Activated T-helper 1 cell treated with anti-CD3 and anti-CD28 coated beads, Interleukin-2, amount 50 U/mL, for 16 hours (primary cell): ENCODE measurements around the gene PRM3.

ENCODE experiments used
- DNase-seq, 2 donors: peaks; one replicate each; pipeline ENCODE4 v3.0.0-alpha.2; 2020; ENCODE audit warnings: low read depth in 1 of 2, low spot score in 1 of 2

Gene PRM3, protein sequence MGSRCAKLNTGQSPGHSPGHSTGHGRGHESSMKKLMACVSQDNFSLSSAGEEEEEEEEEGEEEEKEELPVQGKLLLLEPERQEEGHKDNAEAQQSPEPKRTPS

DNA sequence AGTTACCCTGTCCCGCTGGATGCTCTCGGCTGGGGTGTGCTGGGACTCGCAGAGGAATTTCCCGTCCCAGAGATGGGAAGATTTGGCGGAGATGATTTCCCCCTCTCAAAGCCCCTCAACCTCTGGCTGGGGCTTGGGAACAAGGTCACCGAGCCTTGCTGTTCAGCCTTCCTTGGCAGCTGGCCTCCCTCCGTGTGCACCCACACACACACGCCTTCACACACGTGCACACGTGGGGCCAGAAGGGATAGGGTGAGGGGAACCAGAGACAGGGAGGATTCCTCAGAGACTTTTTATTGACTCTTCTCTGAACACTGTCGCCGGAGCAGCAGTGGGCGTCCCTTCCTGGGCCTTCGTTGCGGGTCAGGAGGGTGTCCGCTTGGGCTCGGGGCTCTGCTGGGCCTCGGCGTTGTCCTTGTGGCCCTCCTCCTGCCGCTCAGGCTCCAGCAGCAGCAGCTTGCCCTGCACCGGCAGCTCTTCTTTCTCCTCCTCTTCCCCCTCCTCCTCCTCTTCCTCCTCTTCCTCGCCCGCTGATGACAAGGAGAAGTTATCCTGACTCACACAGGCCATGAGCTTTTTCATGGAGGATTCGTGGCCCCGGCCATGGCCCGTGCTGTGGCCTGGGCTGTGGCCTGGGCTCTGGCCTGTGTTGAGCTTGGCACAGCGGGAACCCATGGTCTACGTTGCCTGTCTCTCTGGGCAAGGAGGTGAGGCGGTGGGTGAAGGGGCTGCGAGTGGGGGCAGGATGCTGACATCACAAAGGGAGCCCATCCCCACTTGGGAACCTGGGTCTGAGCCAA is at the start of gene PRM3:
Gene PRM3 (minus strand): TSS at position 709 of the 800 bp plus-strand sequence. CDS start 34 bp downstream, at position 675.
- no peak for DNase-seq

DNA sequence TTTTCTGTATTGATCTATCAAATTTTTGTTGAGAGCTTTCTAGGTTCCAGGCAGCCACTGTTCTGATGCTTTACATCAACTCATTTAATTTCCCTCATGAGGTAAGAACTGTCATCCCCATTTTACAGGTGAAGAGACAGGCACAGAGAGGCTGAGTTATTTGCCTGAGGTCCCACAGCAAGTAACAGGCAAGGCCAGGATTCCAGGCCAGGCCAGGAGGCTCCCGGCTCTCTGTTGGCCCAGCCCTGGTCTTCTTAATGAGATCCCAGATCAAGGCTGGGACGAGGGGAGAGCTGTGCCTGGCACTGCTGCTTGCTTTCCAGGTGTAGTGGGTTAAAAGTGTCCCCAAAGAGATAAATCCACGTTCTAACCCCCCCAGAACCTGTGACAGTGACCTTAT is 49.4 kb upstream of the PRM3 start:
- no peak for DNase-seq

DNA sequence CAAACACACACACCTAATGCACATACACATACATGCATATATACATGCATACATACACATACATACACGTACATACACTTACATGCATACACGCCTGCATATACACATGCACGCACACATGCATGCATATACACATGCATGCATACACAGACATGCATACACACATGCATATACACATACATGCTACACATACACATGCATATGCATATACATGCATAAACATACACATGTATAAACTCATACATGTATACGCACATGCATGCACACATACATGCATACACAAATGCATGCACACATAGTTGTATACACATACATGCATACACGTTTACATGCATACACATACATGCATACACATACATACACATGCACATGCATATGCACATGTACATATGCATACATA is 48.2 kb upstream of the PRM3 start:
- no peak for DNase-seq

DNA sequence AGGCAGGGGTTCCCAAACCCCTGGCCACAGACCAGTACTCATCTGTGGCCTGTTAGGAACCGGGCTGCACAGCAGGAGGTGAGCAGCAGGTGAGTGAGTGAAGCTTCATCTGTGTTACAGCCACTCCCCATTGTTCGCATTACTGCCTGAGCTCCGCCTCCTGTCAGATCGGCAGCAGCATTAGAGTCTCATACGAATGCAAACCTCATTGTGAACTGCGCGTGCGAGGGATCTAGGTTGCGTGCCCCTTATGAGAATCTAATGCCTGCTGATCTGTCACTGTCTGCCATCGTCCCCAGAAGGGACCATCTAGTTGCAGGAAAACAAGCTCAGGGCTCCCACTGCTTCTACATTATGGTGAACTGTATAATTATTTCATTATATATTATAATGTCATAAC is 46.7 kb upstream of the PRM3 start:
- no peak for DNase-seq

DNA sequence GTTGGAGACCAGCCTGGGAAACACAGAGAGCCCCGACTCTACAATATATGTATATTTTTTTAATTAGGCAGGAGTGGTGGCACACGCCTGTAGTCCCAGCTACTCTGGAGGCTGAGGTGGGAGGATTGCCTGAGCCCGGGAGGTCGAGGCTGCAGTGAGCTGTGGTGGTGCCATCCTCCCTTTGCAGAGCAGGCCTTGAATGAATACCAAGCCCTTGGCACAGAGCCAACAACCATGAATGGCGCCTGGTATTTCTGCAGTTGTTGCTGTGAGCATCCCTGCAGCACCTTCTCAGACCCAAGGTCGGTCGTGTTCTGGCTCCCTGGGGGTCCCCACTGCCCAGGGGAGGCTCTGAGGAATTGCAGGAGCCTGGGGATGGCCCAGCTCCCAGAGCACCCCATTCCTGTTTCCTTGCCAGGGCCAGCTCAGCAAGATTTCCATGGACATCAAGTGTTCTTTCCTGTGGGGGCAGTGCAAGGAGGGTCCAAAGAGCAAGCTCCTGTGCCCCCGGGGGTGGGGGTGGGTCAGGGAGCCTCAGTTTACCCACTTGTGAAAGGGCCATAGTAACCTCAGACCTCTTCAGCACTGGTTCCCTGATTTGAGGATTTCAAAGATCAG is 46.2 kb upstream of the PRM3 start:
- no peak for DNase-seq

DNA sequence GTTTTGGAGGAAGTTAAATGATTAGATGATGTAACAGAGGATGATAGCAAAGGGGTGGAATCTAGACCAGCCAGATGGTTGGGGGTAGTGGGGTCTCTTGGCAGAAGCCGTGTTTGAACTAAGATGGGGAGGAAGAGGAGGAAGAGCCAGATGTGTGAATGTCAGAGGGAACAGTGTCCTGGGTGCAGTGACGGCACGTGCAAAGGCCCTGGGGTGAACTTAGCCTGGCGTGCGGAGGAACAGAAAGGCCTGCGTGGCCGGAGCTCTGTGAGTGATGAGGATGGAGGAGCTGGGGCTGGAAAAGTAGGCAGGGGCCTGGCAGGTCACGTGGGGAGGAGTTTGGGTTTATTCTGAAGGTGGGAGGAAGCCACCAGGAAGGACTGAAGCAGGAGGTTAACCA is 45.4 kb upstream of the PRM3 start:
- DNase-seq = no peak

DNA sequence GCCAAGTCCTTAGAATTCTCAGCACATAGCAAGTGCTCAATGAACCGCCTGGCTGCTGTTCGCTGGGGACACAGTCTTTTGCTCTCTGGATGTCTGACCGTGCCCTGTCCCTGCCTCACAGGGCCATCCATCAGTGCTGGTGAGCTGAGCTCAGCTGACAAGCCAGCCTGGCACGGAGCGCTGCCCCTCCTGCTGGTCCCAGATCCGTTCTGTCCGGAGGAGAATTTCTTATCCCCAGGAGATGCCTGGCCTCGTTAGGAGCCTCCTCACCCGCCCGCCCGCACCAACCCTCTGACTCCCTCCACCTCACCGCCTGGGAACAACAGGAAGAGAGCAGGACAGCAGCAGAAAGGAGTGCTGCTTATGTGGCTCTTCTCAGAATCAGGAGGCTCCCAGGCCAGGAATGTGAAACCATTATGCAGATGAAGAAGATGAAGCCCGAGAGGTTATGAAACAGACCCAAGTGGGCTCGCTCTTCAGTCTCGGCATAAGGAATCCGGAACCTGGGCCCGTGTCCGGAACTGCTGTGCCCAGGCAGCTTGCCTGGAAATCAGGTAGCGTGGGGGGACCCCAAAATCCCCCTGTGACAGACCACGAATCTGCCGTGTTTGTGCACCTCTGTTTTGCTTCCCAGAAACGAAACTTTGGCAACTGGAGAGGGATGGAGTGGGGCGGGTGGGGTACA is 43.0 kb upstream of the PRM3 start:
- no peak for DNase-seq

DNA sequence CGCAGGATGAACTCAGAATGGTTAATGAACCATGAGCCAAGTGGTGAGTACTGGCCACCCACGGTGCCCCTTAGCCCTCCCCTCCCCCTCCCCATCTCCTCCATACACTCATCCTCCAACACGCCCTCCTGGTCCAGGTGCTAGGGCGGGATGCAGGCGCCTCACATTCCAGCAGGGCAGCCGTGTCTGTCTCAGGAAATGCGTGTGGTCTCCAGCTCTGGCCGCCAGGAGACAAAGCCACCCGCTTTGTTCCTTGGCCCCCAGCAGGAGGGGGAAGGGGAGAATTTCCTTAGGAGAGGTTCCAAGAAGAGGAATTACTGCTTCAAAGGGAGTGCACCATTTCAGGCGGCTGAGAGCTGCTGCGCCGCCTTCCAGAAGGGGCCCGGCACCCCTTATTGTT is 42.1 kb upstream of the PRM3 start:
- no peak for DNase-seq

DNA sequence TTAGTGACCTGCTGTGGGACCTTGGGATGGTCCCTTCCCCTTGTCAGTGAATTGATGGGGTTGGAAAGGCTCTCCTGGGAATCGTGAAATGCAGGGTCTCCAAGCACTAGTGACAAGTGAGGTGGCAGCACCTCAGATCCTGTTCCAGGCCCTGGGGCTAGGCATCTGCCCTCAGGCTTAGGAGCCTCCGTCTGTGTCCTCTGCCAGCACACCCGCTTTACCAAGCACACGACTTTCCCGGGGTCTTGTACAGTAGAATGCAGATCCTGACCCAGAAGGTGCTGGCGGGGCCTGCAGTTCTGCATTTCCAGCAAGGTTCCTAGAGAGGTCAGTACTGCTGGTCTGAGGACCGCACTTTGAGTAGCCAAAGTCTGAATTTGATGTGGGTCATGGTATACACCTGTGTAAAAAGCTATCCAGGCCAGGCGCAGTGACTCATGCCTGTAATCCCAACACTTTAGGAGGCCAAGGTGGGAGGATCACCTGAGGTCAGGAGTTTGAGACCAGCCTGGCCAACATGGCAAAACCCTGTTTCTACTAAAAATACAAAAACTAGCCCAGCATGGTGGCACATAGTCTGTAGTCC is 41.0 kb upstream of the PRM3 start:
- no peak for DNase-seq

DNA sequence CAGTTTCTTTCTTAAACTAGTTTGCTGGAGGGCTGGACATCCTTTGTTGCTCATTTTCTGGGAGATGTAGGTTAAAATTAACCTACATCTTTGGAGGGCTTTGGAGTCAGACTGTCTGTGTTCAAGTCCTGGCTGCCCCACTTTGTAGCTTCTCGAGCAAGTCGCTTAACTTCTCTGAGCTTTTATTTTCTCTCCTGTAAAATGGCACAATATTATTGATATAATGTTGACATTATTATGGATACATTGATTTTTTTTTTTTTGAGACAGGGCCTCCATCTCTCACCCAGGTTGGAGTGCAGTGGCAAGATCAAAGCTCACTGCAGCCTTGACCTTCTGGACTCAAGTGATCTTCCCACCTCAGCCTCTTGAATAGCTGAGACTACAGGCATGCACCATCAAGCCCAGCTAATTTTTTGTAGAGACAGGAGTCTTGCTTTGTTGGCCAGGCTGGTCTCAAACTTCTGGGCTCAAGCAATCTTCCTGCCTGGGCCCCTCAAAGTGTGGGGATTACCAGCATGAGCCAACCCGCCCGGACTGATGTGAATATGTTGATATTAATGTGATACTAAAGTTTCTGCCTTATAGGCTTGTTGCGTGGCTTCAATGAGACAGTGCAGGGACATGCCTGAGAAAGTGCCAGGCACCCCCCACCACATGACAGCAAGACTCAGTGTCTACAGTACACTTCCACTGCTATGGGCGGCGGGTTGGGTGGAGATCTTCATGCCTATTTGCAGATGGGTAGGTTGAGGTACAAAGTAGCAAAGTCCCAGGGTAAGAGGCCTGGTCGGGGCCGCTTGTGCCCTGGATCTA is 40.3 kb upstream of the PRM3 start:
- no peak for DNase-seq

DNA sequence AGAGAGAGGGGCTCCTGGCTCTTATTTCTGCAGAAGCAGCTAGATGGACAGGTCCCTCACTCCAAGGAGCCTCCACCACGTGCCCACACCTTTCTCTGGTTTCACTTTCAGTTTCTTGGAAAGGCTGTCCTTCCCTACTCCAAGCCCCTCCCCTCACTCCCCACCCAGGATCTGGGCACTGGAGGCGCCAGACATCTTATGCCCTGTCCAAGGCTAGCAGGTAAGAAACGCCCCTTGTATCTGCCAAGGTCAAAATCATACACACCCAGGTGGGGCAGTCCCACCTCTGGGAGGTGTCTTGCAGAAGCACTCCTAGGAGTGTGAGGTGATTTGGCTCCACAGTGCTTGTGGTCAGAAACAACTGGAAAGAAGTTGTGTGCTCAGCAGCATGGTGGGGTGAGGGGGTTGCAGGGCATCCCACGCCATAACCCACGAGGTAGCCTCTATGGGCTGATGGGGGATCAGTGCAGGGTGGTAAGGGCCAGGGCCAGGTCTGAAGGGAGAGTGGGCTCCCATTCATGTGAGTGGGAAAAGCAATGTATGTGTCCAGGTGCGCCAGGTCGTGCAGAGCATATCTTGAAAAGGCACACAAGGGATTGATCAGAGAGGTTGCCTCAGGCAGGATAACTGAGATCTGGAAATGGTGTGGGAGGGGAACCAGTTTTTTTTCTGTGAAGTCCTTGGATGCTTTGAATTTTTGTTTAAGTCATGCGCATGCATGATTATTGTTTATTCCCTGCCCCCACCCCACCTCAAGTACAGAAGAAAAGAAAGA is 39.5 kb upstream of the PRM3 start:
- no peak for DNase-seq

DNA sequence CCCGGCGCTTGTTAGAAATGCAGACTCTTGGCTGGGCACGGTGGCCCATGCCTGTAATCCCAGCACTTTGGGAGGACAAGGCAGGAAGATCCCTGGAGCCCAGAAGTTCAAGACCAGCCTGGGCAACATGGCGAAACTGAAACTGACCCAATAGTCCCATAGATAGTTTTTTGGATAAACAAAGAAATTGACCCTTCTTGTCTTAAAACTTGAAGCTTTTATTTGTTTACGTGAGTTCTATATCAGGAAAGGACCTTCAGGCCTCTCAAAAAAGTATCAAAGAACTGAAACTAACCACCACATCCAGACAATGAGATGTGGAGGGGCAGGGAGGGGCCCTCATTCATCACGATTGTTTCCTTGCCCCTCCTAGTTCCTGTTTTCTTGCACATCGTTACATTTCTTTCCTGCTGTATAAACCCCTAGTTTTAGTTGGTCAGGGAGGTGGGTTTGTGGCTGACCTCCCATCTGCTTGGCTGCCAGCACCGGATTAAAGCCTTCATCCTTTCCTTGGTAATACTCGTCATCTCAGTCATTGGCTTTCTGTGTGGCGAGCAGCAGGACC is 37.6 kb upstream of the PRM3 start:
- no peak for DNase-seq

DNA sequence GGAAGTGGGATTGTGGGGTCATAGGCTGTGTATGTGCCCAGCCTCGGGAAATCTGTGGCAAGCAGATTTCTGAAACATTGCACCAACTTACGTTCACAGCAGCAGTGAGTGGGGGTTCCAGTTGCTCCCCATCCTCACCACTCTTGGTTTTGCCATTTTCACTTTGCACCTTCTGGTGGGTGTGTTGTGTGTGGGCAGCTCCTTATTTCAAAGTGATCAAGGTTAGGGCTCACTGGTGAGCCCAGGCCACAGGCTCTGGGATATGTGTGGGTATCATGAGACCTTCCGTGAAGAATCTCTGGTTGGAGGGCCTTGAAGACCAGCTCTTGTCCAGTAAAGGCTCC is 37.2 kb upstream of the PRM3 start:
- no peak for DNase-seq

DNA sequence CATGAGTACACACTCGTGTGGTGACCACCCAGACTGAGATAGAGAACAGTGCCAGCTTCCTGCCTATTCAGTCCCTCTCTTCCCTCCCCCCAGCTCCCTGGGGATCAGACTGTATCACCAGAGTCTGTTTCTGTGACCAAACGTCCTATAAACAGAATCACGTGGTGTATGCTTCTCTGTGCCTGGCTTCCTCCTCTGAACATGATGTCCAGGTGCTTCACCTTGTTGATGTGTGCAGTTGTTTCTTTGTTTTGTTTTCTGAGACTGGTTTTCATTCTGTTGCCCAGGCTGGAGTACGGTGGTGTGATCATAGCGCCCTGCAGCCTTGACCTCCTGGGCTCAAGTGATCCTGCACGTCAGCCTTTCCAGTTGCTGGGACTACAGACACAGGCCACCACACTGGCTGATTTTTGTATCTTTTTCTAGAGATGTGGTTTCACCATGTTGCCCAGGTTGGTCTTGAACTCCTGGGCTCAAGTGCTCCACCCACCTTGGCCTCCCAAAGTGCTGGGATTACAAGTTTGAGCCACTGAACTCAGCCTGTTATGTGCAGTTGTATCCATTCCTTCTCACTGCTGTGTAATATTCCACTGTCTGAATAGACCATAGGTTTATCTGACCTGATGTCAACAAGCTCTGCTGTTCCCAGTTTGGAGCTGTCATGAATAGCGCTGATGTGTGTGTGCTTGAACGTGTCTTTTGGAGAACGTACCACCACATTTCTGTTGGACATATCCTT is 36.6 kb upstream of the PRM3 start:
- no peak for DNase-seq

DNA sequence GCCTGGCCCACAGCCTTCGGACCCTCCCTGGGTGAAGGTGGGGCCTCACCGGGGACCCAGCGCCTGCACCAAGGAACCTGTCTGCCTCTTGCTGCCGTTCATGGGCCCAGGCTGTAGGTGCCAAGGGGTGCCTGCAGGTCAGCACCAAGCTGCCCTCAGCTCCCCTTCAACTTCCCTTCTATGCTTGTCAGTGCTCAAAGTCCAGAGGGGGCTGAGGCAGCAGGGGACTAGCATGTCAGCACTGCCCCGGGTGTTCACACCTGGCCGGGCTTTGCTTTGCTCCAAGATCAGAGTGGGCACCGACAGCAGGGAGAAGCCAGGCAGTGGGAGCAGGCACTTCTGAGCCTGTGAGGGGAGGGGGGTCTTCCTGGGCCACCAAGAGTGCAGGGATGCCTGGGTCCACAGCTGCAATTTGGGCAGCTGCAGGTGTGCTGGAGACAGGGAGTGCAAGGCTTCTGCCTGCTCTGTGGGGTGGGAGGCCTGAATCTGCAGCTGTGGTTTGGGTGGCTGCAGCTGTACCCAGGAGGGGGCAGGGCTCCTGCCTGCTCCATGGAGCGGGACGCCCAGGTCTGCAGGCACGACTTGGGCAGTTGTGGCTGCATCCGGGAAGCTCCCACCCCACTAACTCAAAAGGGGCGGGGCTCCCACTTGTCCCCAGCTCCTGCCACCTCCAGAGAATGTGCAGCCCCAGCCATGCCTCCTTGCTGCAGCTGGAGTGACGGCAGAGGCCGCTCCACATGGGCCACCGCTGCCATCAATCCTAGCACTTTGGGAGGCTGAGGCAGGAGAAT is 35.3 kb upstream of the PRM3 start:
- no peak for DNase-seq

DNA sequence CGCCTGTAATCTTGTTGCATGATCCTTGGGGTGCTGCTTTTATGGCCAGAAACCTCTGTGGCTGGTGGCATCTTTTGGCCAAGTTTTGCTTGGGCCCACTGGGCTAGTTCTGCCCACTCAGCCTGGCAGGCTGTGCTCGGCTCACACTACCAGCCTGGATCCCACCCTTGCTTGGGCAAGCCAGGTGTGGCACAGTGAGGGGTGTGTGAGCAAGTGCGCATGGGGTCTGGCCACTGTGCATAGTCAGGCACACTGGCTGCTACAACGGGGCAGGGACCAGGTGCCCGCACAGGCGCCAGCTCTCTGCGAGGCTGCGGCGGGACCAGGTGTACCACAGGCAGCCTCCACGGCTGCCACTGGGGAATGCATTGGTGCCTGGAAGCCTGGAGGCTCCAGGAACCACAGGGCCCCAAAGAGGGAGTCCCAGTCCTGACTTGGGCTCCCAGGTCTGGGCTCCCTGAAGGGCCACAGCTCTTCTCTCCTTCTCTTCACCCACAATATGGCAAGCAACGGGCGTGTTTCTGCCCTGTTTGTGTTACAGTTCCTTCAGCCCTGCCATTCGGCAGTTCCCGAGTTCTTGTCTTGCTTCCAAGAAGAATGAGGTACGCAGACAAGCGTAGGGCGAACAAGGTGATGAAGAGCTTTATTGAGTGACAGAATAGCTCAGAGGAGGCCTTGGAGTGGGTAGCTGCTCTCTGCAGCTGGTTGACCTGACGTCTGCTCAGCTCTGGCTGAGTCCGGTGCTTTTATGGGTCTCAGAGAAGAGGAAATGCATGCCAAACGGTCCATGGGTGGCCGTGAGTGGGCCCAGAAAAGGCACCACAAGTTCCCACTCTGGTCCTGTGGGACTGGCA is 34.4 kb upstream of the PRM3 start:
- no peak for DNase-seq

DNA sequence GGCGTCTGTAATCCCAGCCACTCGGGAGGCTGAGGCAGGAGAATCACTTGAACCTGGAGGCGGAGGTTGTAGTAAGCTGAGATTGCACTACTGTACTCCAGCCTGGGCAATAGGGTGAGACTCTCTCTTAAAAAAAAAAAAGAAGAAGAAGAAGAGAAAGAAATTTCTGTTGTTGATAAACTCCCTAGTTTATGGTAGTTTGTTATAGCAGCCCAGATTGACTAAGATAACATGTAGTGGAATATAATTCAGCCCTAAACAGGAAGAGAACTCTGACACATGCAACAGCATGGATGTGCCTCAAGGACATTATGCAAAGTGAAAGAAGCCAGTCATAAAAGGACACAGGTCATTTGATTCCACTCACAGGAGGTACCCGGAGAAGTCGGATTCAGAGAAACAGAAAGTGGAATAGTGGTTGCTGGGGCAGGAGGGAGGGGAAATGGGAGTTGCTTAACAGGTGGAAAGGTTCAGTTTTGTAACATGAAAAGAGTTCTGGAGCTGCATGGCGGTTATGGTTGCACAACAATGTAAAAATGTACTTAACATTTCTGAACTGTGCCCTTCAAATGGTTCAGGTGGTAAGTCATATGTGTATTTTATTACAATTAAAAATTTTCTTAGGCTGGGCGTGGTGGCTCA is 33.7 kb upstream of the PRM3 start:
- DNase-seq = no peak
